Measurements from ENCODE around the gene CKAP2. TPM values are rescaled to one million over a fixed set of nuclear protein-coding genes. Genes with fewer than 3 reads are reported as not detected.
A peak's percentile ranks its signal among the peaks of the same experiment; 100 is the strongest.
"Not testable (repeated sequence)": the region's sequence is repeated elsewhere in the genome, so short reads cannot be mapped to it uniquely, and the experiment has no call there.

The CKAP2 gene, protein sequence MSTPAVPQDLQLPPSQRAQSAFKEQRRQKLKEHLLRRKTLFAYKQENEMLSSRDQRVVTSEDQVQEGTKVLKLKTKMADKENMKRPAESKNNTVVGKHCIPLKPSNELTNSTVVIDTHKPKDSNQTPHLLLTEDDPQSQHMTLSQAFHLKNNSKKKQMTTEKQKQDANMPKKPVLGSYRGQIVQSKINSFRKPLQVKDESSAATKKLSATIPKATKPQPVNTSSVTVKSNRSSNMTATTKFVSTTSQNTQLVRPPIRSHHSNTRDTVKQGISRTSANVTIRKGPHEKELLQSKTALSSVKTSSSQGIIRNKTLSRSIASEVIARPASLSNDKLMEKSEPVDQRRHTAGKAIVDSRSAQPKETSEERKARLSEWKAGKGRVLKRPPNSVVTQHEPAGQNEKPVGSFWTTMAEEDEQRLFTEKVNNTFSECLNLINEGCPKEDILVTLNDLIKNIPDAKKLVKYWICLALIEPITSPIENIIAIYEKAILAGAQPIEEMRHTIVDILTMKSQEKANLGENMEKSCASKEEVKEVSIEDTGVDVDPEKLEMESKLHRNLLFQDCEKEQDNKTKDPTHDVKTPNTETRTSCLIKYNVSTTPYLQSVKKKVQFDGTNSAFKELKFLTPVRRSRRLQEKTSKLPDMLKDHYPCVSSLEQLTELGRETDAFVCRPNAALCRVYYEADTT
- 30.5 TPM for total RNA-seq

DNA sequence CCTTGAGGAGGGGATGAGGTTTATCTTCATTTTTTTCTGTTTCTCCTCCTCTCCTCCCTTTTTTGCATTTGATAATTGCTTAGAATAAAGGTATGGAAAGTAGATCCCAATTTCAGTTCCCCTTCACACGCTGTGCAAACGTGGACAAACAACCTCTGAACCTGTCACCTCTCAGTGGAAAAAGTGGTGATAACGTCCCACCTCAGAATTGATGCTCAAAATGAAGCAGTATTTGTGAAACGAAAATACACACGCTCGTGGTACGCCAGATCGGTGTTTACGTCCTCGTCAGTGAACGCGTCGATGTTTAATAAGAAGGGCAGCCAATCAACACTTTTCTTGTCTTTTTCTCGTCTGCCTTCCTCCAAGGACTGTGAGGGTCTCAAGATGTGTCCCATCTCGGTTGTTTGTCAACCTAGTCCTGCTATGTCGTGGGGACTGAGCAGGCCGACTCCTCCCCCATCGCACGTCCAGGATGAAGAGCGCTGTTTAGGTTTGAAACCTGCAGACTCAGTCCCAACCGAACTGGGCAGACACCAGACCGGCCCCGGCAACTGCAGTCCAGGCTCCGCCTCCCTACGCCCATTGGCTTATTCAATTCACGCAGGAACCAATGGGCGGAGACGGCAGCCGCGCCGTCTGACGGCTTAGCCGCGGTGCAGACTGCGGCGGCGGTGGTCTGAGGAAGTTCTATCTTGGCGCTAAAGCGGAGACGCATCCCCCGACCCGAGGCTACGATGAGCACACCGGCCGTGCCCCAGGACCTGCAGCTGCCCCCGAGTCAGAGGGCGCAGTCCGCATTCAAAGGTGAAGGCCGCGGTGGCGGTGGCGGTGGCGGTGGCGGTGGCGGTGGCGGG lies at the start of gene CKAP2:
CKAP2 (plus strand) TSS at position 659 of the 857 bp plus-strand sequence; CDS start at position 738, 79 bp downstream.
- H3K9me3 ChIP-seq (ENCODE audit: low read depth, low read length) = no peaks in the 10 kb centered on the region
- H3K4me1 ChIP-seq (ENCODE audit: insufficient read depth, low read length) = peaks cover 28% of the 10 kb centered on the region
- H3K27me3 ChIP-seq (ENCODE audit: insufficient read depth, low read length) = no peaks in the 10 kb centered on the region
- H3K4me3 ChIP-seq (ENCODE audit: low read length) = peak within 1 kb of the TSS; percentile 71

DNA sequence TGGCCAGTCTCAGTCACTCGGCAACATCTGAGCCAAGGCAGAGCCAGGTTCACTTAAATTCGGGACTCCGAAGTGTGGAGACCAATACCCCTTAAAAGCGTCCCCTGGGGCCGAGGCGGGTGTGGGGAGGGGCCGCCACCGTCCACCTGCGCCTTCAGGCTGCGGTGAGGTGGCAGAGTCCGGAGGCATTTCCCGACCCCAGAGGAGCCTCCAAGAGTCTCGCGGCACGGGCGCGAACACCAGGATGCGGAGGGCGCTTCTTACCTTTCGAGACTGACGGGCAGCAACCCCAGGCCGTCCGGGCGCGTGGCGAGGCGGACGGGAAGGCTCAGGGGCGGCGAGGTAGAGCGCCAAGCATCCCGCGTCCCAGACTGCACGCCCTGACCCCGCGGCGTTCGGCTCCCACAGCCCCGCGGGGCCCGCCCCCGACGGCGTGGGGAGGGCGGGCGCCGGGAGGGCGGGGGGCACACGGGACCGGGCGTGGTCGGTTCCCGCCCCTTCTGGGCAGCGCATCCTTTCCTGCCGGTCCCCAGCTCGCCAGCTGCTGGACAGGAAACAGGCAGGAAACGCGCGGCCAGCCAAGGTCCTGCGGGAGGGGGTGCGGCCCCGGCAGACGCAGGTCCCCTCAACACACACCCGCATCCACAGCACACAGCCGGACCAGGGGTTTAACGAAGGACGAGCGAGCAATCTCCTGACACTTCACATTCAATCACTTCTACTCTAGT lies 49.3 kb upstream of the CKAP2 start, which contains the start of gene THSD1:
THSD1 (minus strand) TSS at position 406 of the 728 bp plus-strand sequence. CDS start 3,572 bp downstream, outside the sequence.
- H3K4me3 ChIP-seq (ENCODE audit: low read length) = peak within 1 kb of the TSS; percentile 17
- H3K4me1 ChIP-seq (ENCODE audit: insufficient read depth, low read length) = peaks cover 22% of the 10 kb centered on the region
- H3K9me3 ChIP-seq (ENCODE audit: low read depth, low read length) = no peaks in the 10 kb centered on the region
- peaks cover 21% of the 10 kb centered on the region for H3K27me3 ChIP-seq (ENCODE audit: insufficient read depth, low read length)

GRCh38 chr13:52406629-52407028 lies 48.6 kb upstream of the CKAP2 start:
- Histone ChIP-seq H3K4me3 (ENCODE audit: low read length) (no peak overlapping the region), H3K4me1 (ENCODE audit: insufficient read depth, low read length) (peaks cover 22% of the 10 kb centered on the region), H3K9me3 (ENCODE audit: low read depth, low read length) (no peaks in the 10 kb centered on the region)

GRCh38 chr13:52407436-52407835 lies 47.8 kb upstream of the CKAP2 start:
- H3K4me3 ChIP-seq (ENCODE audit: low read length); H3K9me3 ChIP-seq (ENCODE audit: low read depth, low read length): not testable (repeated sequence)
- peaks cover 22% of the 10 kb centered on the region for H3K4me1 ChIP-seq (ENCODE audit: insufficient read depth, low read length)
- H3K27me3 ChIP-seq (ENCODE audit: insufficient read depth, low read length) = peaks cover 21% of the 10 kb centered on the region

More at GRCh38 chr13:52406629-52407028, 48.6 kb upstream of the CKAP2 start:
- peaks cover 21% of the 10 kb centered on the region for H3K27me3 ChIP-seq (ENCODE audit: insufficient read depth, low read length)

GRCh38 chr13:52408071-52408658 lies 47.1 kb upstream of the CKAP2 start:
- H3K4me3 ChIP-seq (ENCODE audit: low read length); H3K9me3 ChIP-seq (ENCODE audit: low read depth, low read length): not testable (repeated sequence)
- Histone ChIP-seq H3K27me3 (ENCODE audit: insufficient read depth, low read length) (peaks cover 21% of the 10 kb centered on the region), H3K4me1 (ENCODE audit: insufficient read depth, low read length) (peaks cover 22% of the 10 kb centered on the region)

- Histone ChIP-seq H3K4me1 (ENCODE audit: insufficient read depth, low read length) (no peaks in the 10 kb centered on the region), H3K27me3 (ENCODE audit: insufficient read depth, low read length) (no peaks in the 10 kb centered on the region), H3K9me3 (ENCODE audit: low read depth, low read length) (no peaks in the 10 kb centered on the region), H3K4me3 (ENCODE audit: low read length) (no peak overlapping the region)
Observed at GRCh38 chr13:52411629-52412028, 43.6 kb upstream of the CKAP2 start.

DNA sequence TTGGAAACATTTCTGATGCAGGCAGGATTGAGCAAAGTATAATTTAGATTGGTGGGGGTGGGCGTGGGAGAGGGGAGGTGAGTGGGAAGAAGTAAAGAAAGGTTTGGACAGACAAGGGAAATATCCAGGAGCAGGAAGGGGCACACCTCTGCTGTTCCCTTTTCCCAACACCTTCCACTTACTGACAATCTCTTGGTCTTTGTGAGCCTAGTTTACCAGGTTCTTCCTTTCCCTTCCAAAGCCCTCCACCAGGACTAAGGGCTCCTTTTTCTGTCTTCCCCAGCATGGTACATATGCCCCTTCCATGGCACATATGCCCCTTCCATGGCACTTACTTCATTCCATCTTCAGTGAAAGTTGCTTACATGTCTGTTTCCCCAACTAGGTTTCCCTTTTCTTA lies 43.1 kb upstream of the CKAP2 start:
- H3K27me3 ChIP-seq (ENCODE audit: insufficient read depth, low read length) = no peaks in the 10 kb centered on the region
- H3K9me3 ChIP-seq (ENCODE audit: low read depth, low read length) = no peaks in the 10 kb centered on the region
- H3K4me3 ChIP-seq (ENCODE audit: low read length) = no peak overlapping the region
- no peaks in the 10 kb centered on the region for H3K4me1 ChIP-seq (ENCODE audit: insufficient read depth, low read length)

DNA sequence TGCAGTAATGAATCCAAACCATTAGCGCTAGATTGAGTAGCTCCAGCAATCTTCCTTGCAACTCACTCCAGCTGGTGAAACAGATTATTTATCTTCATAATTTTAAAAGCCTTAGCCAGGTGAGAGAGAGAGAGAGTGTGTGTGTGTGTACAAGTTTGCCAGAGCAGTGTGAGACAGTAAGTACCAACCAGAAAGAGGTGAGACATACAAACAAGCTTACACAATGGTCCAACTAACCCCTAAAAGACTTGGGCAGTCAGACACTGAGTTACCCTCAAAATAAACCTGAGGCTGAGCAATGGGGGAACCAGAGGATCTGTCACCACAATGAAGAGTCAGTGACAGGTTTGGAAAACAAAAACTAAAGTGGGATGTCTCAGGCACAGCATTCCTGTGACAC lies 41.2 kb upstream of the CKAP2 start:
- Histone ChIP-seq H3K4me1 (ENCODE audit: insufficient read depth, low read length) (no peaks in the 10 kb centered on the region), H3K27me3 (ENCODE audit: insufficient read depth, low read length) (no peaks in the 10 kb centered on the region), H3K9me3 (ENCODE audit: low read depth, low read length) (no peaks in the 10 kb centered on the region), H3K4me3 (ENCODE audit: low read length) (no peak overlapping the region)

- no peaks in the 10 kb centered on the region for H3K9me3 ChIP-seq (ENCODE audit: low read depth, low read length)
- no peaks in the 10 kb centered on the region for H3K27me3 ChIP-seq (ENCODE audit: insufficient read depth, low read length)
- H3K4me3 ChIP-seq (ENCODE audit: low read length) = no peak overlapping the region
- no peaks in the 10 kb centered on the region for H3K4me1 ChIP-seq (ENCODE audit: insufficient read depth, low read length)
Observed at GRCh38 chr13:52414963-52415362, 40.3 kb upstream of the CKAP2 start.

DNA sequence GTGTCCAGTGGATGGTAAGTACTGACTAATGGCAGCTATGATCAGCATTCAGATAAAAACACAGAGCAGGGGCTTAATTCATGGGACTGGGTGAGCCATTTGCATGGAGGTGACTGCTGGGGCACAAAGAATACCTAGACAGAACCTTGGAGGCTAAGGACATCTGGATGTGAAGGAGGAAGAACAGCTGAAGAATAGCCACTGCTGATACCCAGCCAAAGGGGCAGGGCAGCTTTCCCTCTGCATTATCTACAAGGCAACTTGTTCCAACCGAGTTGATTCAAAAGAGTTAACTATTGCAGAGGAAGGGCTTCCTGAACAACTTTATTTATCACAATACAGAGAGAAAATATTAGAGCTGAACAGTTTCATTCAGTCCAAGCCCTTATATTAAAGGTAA lies 36.2 kb upstream of the CKAP2 start:
- Histone ChIP-seq H3K27me3 (ENCODE audit: insufficient read depth, low read length) (no peaks in the 10 kb centered on the region), H3K9me3 (ENCODE audit: low read depth, low read length) (no peaks in the 10 kb centered on the region), H3K4me3 (ENCODE audit: low read length) (no peak overlapping the region), H3K4me1 (ENCODE audit: insufficient read depth, low read length) (no peaks in the 10 kb centered on the region)

GRCh38 chr13:52421216-52421615 lies 34.1 kb upstream of the CKAP2 start:
- no peaks in the 10 kb centered on the region for H3K4me1 ChIP-seq (ENCODE audit: insufficient read depth, low read length)
- H3K9me3 ChIP-seq (ENCODE audit: low read depth, low read length) = no peaks in the 10 kb centered on the region

DNA sequence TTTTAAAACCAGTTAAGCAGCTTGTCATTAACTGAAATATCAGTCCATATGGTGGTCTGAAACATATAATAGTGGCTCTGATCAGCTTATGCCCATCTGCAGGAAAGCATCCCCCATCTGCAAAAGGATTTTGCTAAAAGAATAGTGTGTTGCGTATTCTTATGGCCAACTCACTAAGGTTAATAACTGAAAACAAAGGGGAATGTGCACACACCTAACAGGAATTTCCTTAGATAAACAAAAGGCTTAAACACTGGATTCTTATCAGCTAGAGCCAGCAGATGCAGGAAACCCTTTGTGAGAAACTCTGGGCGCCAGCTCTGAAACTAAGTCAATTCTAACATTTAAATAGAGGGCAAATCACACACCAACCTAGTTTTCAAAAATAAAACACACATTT lies 27.0 kb upstream of the CKAP2 start:
- no peaks in the 10 kb centered on the region for H3K27me3 ChIP-seq (ENCODE audit: insufficient read depth, low read length)
- H3K4me3 ChIP-seq (ENCODE audit: low read length) = no peak overlapping the region
- no peaks in the 10 kb centered on the region for H3K9me3 ChIP-seq (ENCODE audit: low read depth, low read length)
- H3K4me1 ChIP-seq (ENCODE audit: insufficient read depth, low read length) = no peaks in the 10 kb centered on the region

More at GRCh38 chr13:52421216-52421615, 34.1 kb upstream of the CKAP2 start:
- no peak overlapping the region for H3K4me3 ChIP-seq (ENCODE audit: low read length)
- H3K27me3 ChIP-seq (ENCODE audit: insufficient read depth, low read length) = no peaks in the 10 kb centered on the region

GRCh38 chr13:52432456-52432855 lies 22.8 kb upstream of the CKAP2 start:
- Histone ChIP-seq H3K4me1 (ENCODE audit: insufficient read depth, low read length) (peaks cover 3% of the 10 kb centered on the region), H3K27me3 (ENCODE audit: insufficient read depth, low read length) (no peaks in the 10 kb centered on the region), H3K9me3 (ENCODE audit: low read depth, low read length) (no peaks in the 10 kb centered on the region), H3K4me3 (ENCODE audit: low read length) (no peak overlapping the region)

GRCh38 chr13:52446265-52446664 lies 9.0 kb upstream of the CKAP2 start:
- H3K9me3 ChIP-seq (ENCODE audit: low read depth, low read length) = no peaks in the 10 kb centered on the region

More at GRCh38 chr13:52446265-52446664, 9.0 kb upstream of the CKAP2 start:
- Histone ChIP-seq H3K4me3 (ENCODE audit: low read length) (no peak overlapping the region), H3K27me3 (ENCODE audit: insufficient read depth, low read length) (no peaks in the 10 kb centered on the region), H3K4me1 (ENCODE audit: insufficient read depth, low read length) (peaks cover 25% of the 10 kb centered on the region)

Data from mononuclear cell (primary cell).